HG02973 (cell line): Measurements from ENCODE around the gene SERPINB4.
"Not testable (repeated sequence)": the region's sequence is repeated elsewhere in the genome, so short reads cannot be mapped to it uniquely, and the experiment has no call there.

Experiments used
- ATAC-seq: cut with Tn5 transposase; IDR thresholded peaks from one replicate; pipeline ENCODE4 v1.9.1; 2021; ENCODE audit warnings: moderate library complexity; ENCODE audit not compliant: unreplicated experiment

The SERPINB4 gene

DNA sequence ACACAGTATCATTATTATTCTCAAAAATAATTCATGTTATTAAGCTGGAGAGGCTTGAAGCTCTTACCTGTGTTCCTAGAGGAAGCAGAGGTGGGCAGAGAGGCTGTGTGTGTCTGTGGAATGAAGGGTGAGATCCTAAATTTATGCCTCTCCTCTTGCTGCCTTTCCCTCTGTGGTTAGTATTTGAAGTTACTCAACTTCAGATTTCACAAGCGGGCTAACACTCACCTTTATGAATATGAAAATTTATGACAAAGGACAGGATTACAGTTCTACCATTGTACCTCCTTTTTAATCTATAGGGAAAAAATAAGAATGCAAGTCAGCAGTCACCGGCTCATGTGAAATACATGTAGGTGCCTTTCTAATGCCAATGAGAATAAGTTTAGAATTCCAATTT lies at the start of gene SERPINB4:
Gene SERPINB4 (minus strand): TSS at position 115 of the 400 bp plus-strand sequence. CDS start 679 bp downstream, outside the sequence.
- not testable (repeated sequence) for ATAC-seq

DNA sequence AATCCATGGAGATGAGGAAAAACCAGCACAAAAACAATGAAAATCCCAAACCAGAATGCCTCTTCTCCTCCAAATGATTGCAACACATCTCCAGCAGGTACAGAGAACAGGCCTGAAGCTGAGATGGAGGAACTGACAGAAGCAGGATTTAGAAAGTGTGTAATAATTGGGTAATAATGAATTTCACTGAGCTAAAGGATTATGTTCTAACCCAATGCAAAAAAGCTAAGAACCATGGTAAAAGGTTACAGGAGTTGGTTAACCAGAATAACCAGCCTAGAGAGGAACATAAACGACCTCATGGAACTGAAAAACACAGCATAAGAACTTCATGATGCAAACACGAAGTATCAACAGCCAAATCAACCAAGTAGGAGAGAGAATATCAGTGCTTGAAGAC lies 45.0 kb upstream of the SERPINB4 start:
- no peak for ATAC-seq

DNA sequence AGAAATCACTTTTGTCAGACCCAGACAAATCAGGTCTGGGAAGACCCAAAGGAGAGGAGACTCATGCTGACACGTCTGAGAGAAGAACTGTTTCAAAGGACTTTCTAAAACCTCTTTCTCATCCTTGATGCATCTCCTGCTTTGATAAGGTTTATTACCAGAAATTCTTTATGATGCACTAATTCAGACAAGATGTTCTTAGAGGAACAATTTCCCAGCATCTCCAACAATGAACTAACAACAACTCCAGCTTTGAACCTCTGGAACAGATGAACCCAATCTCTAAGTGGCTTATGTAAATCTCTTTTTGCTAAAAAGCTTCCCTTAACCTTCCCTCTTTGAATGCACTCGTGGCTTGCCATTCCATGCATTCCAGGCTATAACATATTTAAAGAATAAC lies 42.8 kb upstream of the SERPINB4 start:
- no peak for ATAC-seq

DNA sequence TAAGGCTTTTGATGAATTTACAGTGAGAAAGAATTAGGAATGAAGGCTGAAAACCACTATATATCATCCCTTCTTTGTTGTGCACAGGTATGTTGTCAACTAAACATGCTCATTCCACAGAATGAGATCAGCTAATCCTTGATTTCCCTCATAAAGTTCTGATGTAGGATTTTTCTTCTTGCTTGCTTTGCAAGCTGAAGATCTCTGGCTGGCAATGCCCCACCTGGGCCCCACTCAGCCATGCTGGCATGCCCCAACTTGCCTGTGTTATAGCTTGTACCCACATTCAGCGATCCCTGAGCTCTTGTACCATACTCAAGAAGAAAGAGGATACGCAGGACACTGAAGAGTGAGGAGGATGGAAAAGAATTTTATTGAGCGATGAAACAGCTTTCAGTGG lies 40.7 kb upstream of the SERPINB4 start:
- ATAC-seq, result no peak

DNA sequence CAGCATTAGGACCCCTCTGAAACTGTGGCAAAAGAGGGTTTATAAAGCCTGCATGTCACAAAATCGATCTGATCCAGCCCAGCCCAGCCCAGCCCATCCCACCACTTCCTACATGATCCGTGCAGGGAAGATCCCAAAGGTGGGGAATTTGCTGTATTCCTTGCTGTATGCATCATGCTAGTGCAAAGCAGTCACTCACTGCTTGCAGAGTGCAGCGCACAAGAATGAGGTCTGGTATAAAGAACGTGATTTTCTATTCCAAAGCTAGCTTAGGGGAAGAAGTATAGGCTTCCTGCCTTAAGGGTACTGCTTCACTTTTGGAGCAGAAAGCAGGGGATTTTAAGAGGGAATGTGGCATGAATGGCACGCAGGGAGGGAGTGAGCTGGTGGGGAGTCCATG lies 39.8 kb upstream of the SERPINB4 start:
- no peak for ATAC-seq

DNA sequence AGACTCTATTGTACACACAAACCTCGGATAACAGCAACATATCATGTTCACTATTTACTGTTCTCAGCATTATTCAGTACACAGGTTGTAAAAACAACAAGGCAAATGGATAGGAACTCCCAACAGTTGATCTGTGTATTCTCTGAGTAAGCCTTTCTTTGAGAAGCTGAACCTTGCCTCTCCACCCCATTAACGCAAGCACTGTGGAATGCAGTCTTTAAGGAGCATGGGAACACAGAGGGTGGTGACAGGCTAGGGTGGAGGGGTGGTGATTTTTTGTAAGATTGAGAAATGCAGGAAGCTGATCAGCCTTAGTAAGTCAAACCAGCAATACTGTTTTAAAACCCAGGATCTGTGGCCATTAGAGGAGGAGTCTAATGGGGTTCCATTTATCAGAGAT lies 39.1 kb upstream of the SERPINB4 start:
- ATAC-seq, result no peak

DNA sequence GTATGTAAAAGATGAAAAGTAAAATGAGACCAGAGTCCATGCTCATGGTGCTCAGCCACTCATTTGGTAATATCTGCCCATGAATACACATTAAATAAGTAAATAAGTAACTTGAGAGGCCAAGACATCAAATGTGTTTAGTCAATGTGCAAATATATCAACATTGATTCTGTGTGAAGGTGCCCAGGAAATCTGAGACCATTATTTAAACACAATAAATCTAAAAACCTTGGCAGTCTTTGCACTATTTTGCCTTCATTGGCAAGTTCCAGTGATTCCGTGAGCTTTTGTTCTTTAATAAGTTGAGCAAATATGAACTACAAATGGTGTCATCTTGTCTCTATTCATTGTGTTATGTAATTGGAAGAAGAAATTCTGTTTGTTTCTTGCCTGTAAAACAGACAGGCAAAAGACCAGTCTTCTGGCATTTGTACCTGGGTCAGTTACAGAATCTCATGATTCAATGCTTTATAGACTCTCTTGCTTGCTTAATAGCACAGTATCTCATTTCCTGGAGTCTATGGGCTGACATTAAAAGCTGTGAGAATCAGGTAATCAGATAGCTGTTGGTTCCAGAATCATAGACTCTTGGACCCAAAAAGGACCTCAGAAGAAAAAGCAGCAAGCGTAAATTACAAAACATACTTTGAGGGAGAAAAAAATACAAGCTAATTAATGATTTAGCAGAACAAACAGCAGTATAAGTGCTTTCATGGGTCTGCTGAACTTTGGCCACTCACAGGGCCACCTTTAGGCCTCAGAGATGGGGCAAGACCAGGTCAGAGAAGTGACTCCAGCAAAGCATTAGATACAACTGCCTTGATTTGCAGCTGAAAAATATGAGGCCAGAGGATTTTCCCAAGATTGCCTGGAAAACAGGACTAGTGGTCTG lies 37.6 kb upstream of the SERPINB4 start:
- ATAC-seq, result no peak

DNA sequence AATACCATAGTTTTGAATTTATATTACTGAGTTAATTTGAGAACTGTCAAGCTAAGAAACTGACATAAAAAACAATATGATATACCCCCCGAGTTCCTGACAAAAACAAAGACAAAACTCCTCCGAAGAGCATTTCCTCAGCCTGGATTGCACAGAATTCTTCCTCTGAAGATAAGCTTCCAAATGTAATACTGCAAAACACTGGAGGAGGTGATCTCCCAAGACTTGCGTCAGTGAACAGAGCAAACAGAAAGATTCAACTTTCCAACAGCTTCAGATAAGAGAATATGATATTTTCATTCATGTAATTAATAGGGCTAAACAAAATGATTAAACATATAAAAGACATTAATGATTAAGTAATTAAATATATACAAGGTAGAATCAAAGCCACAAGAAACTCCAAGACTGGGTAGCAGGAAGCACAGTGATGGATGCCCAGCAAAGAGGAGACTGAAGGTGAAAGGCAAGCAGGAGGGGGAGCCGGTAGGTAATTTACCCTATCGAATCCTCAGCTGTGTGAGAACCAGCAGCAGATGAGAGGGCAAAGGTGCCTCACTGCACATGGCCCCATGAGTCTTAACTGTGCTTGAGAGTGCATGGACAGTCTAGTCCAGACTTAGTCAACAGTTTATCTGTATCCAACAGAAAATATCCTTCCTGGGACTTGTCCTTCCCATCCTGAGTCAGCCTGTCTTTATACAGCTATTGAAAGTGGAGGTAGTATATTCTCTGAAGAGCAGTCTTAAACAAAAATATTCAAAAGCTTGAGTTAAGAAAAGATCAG lies 36.0 kb upstream of the SERPINB4 start:
- ATAC-seq, result no peak

DNA sequence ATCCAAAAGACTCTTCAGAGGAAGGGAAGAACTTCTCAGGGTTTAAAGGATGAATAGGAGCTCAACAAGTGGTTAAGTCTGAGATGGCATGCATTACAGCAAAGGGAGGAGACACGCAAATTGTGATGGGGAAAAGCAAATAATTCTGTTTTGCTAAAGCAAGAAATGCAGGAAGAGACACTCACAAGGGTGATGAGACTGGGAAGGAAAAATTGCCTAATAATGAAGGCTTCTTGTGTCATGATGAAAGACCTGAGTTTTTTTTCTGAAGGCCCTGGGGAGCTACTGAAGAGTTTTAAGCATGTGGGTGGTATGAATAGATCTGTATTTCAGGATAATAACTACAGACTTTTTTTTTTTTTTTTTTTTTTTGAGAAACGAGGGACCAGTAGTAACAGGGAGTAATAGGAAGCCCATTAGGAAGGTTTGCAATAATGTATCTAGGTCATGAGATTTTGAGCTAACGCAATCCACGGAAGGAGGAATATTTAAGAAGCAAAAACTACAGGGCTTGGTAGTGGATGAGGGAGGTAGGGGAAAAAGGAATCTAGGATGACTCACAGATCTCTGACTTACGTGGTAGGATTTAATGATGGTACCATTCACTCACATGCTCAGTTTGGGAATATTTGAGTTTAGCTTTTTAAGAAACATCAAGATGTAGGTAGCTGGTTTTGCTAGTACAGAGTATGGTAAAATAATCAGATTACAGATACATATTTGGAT lies 33.6 kb upstream of the SERPINB4 start:
- no peak for ATAC-seq

DNA sequence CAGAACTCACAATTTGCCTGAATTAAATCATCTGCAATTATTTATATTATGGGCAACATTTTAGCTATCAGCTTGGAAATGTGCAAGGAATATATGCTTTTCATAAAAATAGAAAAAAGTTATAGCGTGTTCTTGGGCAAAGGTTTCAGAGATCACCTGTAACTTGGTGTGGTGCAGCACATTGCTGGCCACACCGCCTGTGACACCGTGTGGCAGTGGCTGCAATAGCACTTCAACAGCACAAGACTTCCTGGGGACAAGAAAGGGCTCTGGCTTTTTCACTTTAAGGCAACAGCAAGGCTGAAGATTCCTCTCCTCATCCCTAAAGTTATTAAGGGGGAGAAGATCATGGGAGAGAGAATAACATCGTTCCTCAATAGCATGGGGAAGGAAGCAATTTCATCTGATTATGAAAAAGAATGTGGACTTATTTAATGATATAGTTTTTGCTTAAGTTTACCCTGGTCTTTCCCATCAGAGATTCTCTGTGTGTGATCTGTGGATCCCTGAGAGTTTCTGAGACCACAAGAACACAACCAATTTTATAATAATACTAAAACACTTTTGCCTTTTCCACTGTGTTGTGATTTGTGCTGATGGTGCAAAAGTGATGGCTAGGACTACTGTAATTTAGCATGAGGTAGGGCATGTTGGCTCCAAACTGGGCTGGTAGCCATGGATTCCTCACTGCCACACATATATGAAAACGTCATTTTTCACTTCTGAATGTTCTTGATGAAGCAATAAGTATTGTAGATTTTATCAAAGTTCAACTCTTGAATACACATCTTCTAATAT lies 32.7 kb upstream of the SERPINB4 start:
- ATAC-seq, result no peak

DNA sequence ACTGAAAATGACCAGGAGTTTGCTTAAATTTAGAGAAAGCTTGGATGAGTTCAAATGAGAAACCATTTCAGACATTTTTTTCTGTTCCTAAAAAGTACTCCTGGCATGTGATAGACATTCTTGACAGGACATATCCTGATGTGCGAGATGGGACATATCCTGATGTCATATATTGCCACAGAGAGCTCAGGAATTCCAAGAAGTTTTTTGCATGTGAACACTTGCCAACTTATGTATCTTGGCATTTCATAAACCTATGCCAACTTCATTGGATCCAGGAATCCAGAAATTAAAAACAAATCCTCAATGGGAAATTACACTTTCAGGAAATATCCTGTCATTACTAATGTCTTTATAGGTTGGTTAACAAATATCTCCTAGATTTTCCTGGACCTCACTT lies 20.5 kb upstream of the SERPINB4 start:
- ATAC-seq, result no peak

DNA sequence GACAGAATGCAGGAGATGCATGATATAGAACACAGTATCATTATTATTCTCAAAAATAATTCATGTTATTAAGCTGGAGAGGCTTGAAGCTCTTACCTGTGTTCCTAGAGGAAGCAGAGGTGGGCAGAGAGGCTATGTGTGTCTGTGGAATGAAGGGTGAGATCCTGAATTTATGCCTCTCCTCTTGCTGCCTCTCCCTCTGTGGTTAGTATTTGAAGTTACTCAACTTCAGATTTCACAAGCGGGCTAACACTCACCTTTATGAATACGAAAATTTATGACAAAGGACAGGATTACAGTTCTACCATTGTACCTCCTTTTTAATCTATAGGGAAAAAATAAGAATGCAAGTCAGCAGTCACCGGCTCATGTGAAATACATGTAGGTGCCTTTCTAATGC lies 17.7 kb upstream of the SERPINB4 start, which contains the start of gene SERPINB3:
Gene SERPINB3 (minus strand): TSS at position 144 of the 400 bp plus-strand sequence. CDS start 677 bp downstream, outside the sequence.
- ATAC-seq, result not testable (repeated sequence)

DNA sequence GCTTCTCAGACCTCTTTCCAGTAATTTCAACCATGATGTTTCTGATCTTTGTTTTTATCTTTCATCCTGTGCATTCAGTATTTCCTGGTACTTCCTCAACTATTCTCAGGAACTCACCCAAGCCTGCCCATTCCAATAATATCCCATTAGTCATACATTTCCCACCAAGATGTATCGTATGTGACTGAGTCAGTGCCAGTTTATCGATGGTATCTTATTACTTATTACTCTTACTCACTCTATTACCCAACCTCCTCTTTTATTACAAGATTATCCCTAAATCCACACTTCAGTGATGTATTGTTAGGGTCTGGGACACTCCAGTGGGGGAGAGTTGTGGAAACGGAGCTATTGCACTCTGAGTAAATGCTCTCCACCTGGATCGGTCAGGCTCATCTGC lies 14.9 kb upstream of the SERPINB4 start:
- not testable (repeated sequence) for ATAC-seq

DNA sequence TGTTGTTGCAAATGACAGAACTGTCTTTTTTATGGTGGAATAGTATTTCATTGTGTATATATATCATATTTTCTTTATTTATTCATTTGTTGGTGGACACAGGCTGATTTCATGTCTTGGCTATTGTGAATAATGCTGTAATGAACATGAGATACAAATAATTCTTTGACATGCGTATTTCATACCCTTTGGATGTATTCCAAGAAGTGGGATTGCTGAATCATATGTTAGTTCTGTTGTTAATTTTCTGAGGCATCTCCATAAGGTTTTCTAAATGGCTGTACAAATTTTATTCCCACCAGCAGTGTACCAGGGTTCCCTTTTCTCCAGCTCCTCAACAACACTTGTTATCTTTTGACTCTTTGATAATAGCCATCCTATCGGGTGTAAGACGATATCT lies 6.2 kb upstream of the SERPINB4 start:
- ATAC-seq, result not testable (repeated sequence)

DNA sequence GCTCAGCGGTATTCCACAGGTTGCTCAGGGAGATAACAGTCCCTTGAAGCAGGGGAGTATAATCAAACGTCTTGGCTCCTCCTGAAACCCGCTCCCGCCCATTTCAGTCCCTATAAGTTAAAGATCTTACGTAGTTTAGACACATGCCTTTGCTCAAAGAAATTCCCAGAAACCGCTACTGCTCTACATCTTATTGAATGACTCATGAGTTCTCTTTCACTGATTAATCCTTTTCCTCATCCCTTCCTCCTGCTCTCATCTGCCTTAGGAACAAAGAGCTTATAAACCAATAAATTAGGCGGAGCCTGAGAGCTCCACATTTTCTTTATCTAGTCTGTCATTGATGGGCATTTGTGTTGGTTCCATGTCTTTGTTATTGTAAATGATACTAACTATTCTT lies 4.2 kb upstream of the SERPINB4 start:
- no peak for ATAC-seq

DNA sequence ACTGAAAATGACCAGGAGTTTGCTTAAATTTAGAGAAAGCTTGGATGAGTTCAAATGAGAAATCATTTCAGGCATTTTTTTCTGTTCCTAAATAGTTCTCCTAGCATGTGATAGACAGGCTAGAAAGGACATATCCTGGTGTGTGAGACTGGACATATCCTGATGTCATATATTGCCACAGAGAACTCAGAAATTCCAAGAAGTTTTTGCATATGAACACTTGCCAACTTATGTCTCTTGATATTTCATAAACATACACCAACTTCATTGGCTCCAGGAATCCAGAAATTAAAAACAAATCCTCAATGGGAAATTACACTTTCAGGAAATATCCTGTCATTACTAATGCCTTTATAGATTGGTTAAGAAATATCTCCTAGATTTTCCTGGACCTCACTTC lies 2.9 kb upstream of the SERPINB4 start:
- no peak for ATAC-seq

DNA sequence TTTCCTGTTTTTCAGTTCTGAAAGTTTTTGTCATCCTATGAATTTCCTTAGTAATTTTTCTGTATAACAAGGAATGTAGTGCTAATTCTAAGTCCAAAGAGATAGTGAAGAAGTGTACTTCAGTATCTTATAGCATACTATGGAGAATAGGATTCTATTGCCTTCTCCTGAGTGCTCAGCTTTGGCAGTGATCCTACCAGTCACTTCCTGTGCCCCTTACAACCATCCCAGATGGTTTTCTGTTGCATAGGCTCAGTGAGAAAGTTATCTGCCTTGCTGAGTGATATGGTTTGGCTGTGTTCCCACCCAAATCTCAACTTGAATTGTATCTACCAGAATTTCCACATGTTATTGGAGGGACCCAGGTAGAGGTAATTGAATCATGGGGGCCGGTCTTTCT lies 638 bp upstream of the SERPINB4 start:
- ATAC-seq, result not testable (repeated sequence)

DNA sequence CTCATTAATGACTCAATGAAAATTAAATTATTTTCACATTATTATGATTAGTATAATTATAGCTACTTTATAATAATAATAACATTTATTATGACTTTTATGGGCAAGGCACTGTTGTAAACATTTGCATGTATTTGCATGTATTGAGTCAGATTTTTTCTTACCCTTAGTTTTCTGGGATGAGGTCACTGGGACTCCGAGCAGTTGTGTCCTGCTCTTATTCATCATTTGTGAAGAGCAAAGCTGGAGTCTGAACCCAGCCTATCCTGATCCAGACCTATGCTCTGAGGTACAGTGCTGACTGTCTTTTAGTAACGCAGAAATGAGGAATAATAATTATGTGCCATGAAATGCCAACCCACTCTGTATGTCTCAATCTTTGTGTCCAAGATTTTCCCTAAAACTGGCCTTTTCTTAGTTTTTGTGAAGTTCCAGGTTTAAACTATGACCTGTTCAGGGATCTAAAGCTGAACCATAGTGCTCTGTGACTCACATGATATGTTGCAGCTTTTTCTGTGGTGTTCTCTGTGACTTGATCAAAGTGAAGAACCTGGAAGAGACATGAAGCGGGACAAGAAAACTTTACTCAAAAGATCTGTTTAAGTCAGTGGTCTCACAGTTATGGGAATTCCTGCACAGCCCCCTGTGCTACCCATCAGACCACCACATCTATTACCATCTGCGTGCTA lies 1.2 kb downstream of the SERPINB4 start:
- not testable (repeated sequence) for ATAC-seq

DNA sequence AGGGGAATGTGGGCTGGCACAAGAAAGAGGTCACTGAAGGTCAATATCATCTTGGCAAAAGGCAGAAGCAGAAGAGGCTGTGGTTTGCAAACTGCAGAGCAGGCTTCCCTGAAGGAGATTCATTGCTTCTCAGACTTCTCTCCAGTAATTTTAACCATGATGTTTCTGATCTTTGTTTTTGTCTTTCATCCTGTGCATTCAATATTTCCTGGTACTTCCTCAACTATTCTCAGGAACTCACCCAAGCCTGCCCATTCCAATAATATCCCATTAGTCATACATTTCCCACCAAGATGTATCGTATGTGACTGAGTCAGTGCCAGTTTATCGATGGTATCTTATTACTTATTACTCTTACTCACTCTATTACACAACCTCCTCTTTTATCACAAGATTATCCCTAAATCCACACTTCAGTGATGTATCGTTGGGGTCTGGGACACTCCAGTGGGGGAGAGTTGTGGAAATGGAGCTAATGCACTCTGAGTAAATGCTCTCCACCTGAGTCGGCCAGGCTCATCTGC lies 2.8 kb downstream of the SERPINB4 start:
- ATAC-seq, result not testable (repeated sequence)

DNA sequence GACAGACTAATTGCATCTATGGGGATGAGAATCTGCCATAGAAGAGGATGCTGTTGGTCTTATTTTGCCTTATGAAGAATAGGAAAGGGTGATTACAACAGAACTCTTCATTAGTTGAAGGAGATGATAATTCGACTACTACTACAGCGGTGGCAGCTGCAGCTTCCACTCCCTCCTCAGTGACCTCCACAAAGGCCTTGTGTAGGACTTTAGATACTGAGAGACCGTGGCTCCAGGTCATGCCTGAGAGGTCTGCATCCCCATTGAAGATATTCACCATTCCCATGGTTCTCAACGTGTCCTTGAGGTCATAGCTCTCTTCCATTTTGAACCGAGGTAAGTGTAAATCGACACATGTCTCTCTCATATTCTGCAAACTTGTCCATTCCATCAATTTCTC lies 6.4 kb downstream of the SERPINB4 start:
- no peak for ATAC-seq
